Omental fat pad (tissue), 4 donors: ENCODE measurements around the gene KCNJ6. TPM values are rescaled to one million over a fixed set of nuclear protein-coding genes. Genes with fewer than 3 reads are reported as not detected.

Experiments used
- ATAC-seq: fragments of 150-250 bp; one replicate; pipeline ENCODE4 v1.9.1; 2016; ENCODE audit warnings: mild to moderate bottlenecking, moderate library complexity; ENCODE audit not compliant: low FRiP score
- DNase-seq: peaks from one replicate; pipeline ENCODE4 v3.0.0-alpha.2; 2019; ENCODE audit warnings: low spot score
- CTCF ChIP-seq, 3 donors: fragments of 450-650 bp; IDR thresholded peaks; one replicate each; pipeline ENCODE4 v1.5.1; 2016 to 2017; ENCODE audit warnings: antibody characterized with exemption in 3 of 3, mild to moderate bottlenecking in 3 of 3, moderate library complexity in 2 of 3
- total RNA-seq, 4 donors: library from RNA; depleted of rRNA; stranded (reverse); fragments of >200 nt; gene quantifications; one replicate each; pipeline ENCODE4 v1.1.0, GENCODE V29; 2016

The KCNJ6 gene
- total RNA-seq, 4 donors from 2014 or later: not detected

GRCh38 chr21:37940691-37941090 is 24.4 kb upstream of the KCNJ6 start:
- no peak for TF ChIP-seq CTCF (IDR thresholded peaks at IDR 0.05)
- no peak for ATAC-seq

GRCh38 chr21:37939838-37940237 is 23.6 kb upstream of the KCNJ6 start:
- ATAC-seq (no peak), DNase-seq (no peak)
- no peak for TF ChIP-seq CTCF (IDR thresholded peaks at IDR 0.05)

More at GRCh38 chr21:37940691-37941090, 24.4 kb upstream of the KCNJ6 start:
- DNase-seq: no peak

GRCh38 chr21:37939251-37939650 is 23.0 kb upstream of the KCNJ6 start:
- ATAC-seq: no peak
- no peak for DNase-seq
- no peak for TF ChIP-seq CTCF (IDR thresholded peaks at IDR 0.05)

- TF ChIP-seq CTCF (IDR thresholded peaks at IDR 0.05): no peak
These were observed 21.4 kb upstream of the KCNJ6 start for GRCh38 chr21:37937668-37938067.

GRCh38 chr21:37936010-37936785 is 19.9 kb upstream of the KCNJ6 start:
- no peak for TF ChIP-seq CTCF (IDR thresholded peaks at IDR 0.05)
- DNase-seq (no peak), ATAC-seq (no peak)

More at GRCh38 chr21:37937668-37938067, 21.4 kb upstream of the KCNJ6 start:
- DNase-seq: no peak
- ATAC-seq: no peak

GRCh38 chr21:37932936-37933335 is 16.7 kb upstream of the KCNJ6 start:
- ATAC-seq: no peak
- DNase-seq: no peak
- no peak for TF ChIP-seq CTCF (IDR thresholded peaks at IDR 0.05)

- no peak for ATAC-seq
- TF ChIP-seq CTCF (IDR thresholded peaks at IDR 0.05): no peak
- no peak for DNase-seq
These were observed 11.5 kb upstream of the KCNJ6 start for GRCh38 chr21:37927711-37928110.
